SK-N-SH (cell line): ENCODE measurements around the gene CFAP100.

Source experiments
- EZH2phosphoT487 ChIP-seq: fragments of 200-600 bp; sonication (generic); IDR thresholded peaks from 2 replicates; pipeline ENCODE4 v1.6.1; 2017; ENCODE audit warnings: low read depth, mixed run types, mild to moderate bottlenecking, antibody characterized with exemption, moderate library complexity, borderline replicate concordance
- GABPA ChIP-seq: IDR thresholded peaks from 2 replicates; pipeline ENCODE4 v1.4.0; 2012; ENCODE audit warnings: low read depth, mild to moderate bottlenecking
- POLR2AphosphoS5 ChIP-seq: IDR thresholded peaks from 2 replicates; pipeline ENCODE4 v1.6.1; 2012; ENCODE audit warnings: low read depth, low read length
- RXRA ChIP-seq: IDR thresholded peaks from 2 replicates; pipeline ENCODE4 v1.4.0; 2012; ENCODE audit warnings: low read depth, mild to moderate bottlenecking, borderline replicate concordance
- TAF1 ChIP-seq: IDR thresholded peaks from 2 replicates; pipeline ENCODE4 v1.6.1; 2012; ENCODE audit warnings: low read depth, mild to moderate bottlenecking, low read length, moderate library complexity, borderline replicate concordance
- TF ChIP-seq, protein P1 (sequence below): fragments of 200-600 bp; sonication (generic); IDR thresholded peaks from 2 replicates; pipeline ENCODE4 v1.6.1; 2017; ENCODE audit warnings: antibody characterized with exemption, mild to moderate bottlenecking, moderate library complexity
- TF ChIP-seq, protein P2 (sequence below): IDR thresholded peaks from 2 replicates; pipeline ENCODE4 v1.4.0; 2012; ENCODE audit warnings: low read depth

DNA sequence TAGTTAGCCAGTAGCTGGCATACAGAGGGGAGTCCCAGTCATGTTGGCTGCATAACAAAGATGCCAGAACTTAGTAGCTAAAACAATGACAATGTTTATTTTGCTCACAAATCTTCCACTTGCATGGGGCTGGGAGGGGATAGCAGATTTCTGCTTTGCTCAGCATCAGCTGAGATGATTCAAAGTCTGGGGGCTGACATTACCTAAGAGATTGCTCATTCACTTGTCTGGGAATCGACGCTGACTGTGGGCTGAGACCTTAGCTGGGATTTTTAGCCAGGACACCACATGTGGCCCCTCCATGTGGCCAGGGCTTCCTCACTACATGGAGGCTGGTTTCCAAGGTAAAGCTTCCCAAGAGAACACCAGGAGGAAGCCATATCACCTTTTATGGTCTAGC is 12.7 kb upstream of the CFAP100 start:
- TF ChIP-seq, protein P1, sequence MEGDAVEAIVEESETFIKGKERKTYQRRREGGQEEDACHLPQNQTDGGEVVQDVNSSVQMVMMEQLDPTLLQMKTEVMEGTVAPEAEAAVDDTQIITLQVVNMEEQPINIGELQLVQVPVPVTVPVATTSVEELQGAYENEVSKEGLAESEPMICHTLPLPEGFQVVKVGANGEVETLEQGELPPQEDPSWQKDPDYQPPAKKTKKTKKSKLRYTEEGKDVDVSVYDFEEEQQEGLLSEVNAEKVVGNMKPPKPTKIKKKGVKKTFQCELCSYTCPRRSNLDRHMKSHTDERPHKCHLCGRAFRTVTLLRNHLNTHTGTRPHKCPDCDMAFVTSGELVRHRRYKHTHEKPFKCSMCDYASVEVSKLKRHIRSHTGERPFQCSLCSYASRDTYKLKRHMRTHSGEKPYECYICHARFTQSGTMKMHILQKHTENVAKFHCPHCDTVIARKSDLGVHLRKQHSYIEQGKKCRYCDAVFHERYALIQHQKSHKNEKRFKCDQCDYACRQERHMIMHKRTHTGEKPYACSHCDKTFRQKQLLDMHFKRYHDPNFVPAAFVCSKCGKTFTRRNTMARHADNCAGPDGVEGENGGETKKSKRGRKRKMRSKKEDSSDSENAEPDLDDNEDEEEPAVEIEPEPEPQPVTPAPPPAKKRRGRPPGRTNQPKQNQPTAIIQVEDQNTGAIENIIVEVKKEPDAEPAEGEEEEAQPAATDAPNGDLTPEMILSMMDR, result no peak
- TF ChIP-seq TAF1 (no peak), POLR2AphosphoS5 (no peak), EZH2phosphoT487 (no peak), RXRA (no peak), GABPA (no peak)
- TF ChIP-seq, protein P2, sequence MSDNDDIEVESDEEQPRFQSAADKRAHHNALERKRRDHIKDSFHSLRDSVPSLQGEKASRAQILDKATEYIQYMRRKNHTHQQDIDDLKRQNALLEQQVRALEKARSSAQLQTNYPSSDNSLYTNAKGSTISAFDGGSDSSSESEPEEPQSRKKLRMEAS, result no peak
